HepG2 (cell line): ENCODE data around the gene THY1. TPM values are rescaled to one million over a fixed set of nuclear protein-coding genes. Genes with fewer than 3 reads are reported as not detected.

Experiments
- ATAC-seq: fragments of 200-7000 bp; cut with Tn5 transposase; 3 replicates; pipeline ENCODE4 v1.9.1; 2020; ENCODE audit warnings: mild to moderate bottlenecking, moderate library complexity
- BruUV-seq: library from RNA; stranded (reverse); fragments of 400-500 nt; replicated peaks from 2 replicates; lab custom pipeline; 2021; lab: Mats Ljungman, UMichigan
- CTCF ChIA-PET: fragments of 300-600 bp; formaldehyde crosslinking; extraction: SDS; loops from one replicate; lab custom pipeline; 2021; ENCODE audit warnings: low total read pairs, inconsistent platforms, low intra/inter-chr PET ratio; lab: Yijun Ruan, JAX
- POLR2A ChIA-PET: fragments of 350-600 bp; sonication (Branson Sonifier 250); formaldehyde crosslinking; loops from one replicate; lab custom pipeline; 2020; ENCODE audit warnings: antibody characterized with exemption, inconsistent platforms; lab: Yijun Ruan, JAX
- DNase-seq: peaks from one replicate; pipeline ENCODE4 v3.0.0-alpha.2; 2015; ENCODE audit warnings: low spot score
- FAIRE-seq: peaks from 3 replicates; lab custom pipeline; 2011; peaks lifted over from hg19 to GRCh38; lab: Jason Lieb, UNC
- H2AFZ ChIP-seq: one replicate; pipeline ENCODE4 v1.6.1; 2011; ENCODE audit warnings: low read length, inconsistent platforms
- H3K27ac ChIP-seq: fragments of 300-600 bp; 3 replicates; pipeline ENCODE4 v1.8.0; 2011; ENCODE audit warnings: mixed run types, mild to moderate bottlenecking, mixed read lengths, low read length, inconsistent platforms; ENCODE audit not compliant: insufficient read depth; ENCODE audit errors: extremely low read length
- H3K27me3 ChIP-seq, 2 experiments: fragments of 200-600 bp in 1 of 2; 2 replicates in 1 of 2; 3 replicates in 1 of 2; pipeline versions ENCODE4 v1.6.0 to v1.8.0; 2011; ENCODE audit warnings: low read length in 2 of 2, mild to moderate bottlenecking in 2 of 2, moderate library complexity in 2 of 2, inconsistent platforms in 1 of 2; ENCODE audit not compliant: insufficient read depth in 2 of 2, control insufficient read depth in 1 of 2
- H3K36me3 ChIP-seq, 2 experiments: fragments of 200-600 bp in 1 of 2; replicated peaks in 1 of 2; 2 replicates in 1 of 2; 3 replicates in 1 of 2; pipeline versions ENCODE4 v1.5.1 to v1.8.0; 2011; ENCODE audit warnings: low read length in 2 of 2, inconsistent platforms in 1 of 2; ENCODE audit not compliant: insufficient read depth in 2 of 2, control insufficient read depth in 1 of 2
- H3K4me1 ChIP-seq: 2 replicates; pipeline ENCODE4 v1.5.1; 2012; ENCODE audit warnings: low read length, inconsistent platforms; ENCODE audit not compliant: insufficient read depth
- H3K4me2 ChIP-seq: 2 replicates; pipeline ENCODE4 v1.6.0; 2011; ENCODE audit warnings: low read depth, low read length, inconsistent platforms
- H3K4me3 ChIP-seq, 3 experiments: fragments of 200-600 bp in 1 of 3; sonication (generic), shearing (Covaris generic) in 1 of 3; replicated peaks in 1 of 3; 2 replicates each; pipeline ENCODE4 v1.5.1; 2011 to 2016; ENCODE audit warnings: low read length in 3 of 3, inconsistent platforms in 2 of 3, low read depth in 2 of 3, mild to moderate bottlenecking in 2 of 3, control low read depth in 1 of 3, mixed read lengths in 1 of 3; ENCODE audit not compliant: insufficient read depth in 1 of 3
- H3K79me2 ChIP-seq: one replicate; pipeline ENCODE4 v1.6.1; 2011; ENCODE audit warnings: low read length, inconsistent platforms; ENCODE audit not compliant: insufficient read depth
- H3K9ac ChIP-seq: 2 replicates; pipeline ENCODE4 v1.6.0; 2011; ENCODE audit warnings: mild to moderate bottlenecking, low read depth, low read length, inconsistent platforms; ENCODE audit not compliant: insufficient read depth
- H3K9me3 ChIP-seq: 2 replicates; pipeline ENCODE4 v1.5.1; 2012; ENCODE audit warnings: mild to moderate bottlenecking, low read length
- H4K20me1 ChIP-seq: 2 replicates; pipeline ENCODE4 v1.6.0; 2011; ENCODE audit warnings: inconsistent platforms, mild to moderate bottlenecking, low read length, moderate library complexity; ENCODE audit not compliant: insufficient read depth
- ATF3 ChIP-seq: sonication (generic); formaldehyde crosslinking; IDR thresholded peaks from 2 replicates; pipeline ENCODE4 v1.4.0; 2020; ENCODE audit warnings: missing genetic modification reagents
- CBX2 ChIP-seq, 2 experiments: fragments of 200-600 bp in 1 of 2; sonication (generic); formaldehyde crosslinking in 1 of 2; IDR thresholded peaks; 2 replicates each; pipeline versions ENCODE4 v1.7.0 to v1.8.1; 2018 to 2022; ENCODE audit warnings: low read depth in 2 of 2, low read length in 1 of 2, mild to moderate bottlenecking in 1 of 2, missing genetic modification reagents in 1 of 2
- FOXM1 ChIP-seq: sonication (generic); formaldehyde crosslinking; IDR thresholded peaks from 2 replicates; pipeline ENCODE4 v1.5.0; 2020; ENCODE audit warnings: missing genetic modification reagents
- GLI4 ChIP-seq: sonication (generic); formaldehyde crosslinking; IDR thresholded peaks from 2 replicates; pipeline ENCODE4 v1.5.1; 2020; ENCODE audit warnings: missing genetic modification reagents, mild to moderate bottlenecking, moderate library complexity, borderline replicate concordance
- GTF3A ChIP-seq: sonication (generic); formaldehyde crosslinking; conservative IDR thresholded peaks from 2 replicates; pipeline ENCODE4 v1.4.0; 2020; ENCODE audit warnings: mild to moderate bottlenecking, missing genetic modification reagents
- HDAC6 ChIP-seq: fragments of 200-600 bp; sonication (generic); IDR thresholded peaks from 2 replicates; pipeline ENCODE4 v1.7.0; 2017; ENCODE audit warnings: mild to moderate bottlenecking, antibody characterized with exemption, low read length, low read depth
- MEIS2 ChIP-seq: sonication (generic); formaldehyde crosslinking; IDR thresholded peaks from 2 replicates; pipeline ENCODE4 v1.9.0; 2021; ENCODE audit warnings: mild to moderate bottlenecking, missing genetic modification reagents
- MNT ChIP-seq: fragments of 450-650 bp; IDR thresholded peaks from 2 replicates; pipeline ENCODE4 v1.6.1; 2016
- POLR2A ChIP-seq, 2 experiments: IDR thresholded peaks; 2 replicates each; pipeline ENCODE4 v1.6.1; 2011; ENCODE audit warnings: low read depth in 2 of 2, low read length in 2 of 2, mild to moderate bottlenecking in 1 of 2, moderate library complexity in 1 of 2; ENCODE audit not compliant: insufficient read depth in 1 of 2
- PREB ChIP-seq: sonication (generic); formaldehyde crosslinking; IDR thresholded peaks from 2 replicates; pipeline ENCODE4 v1.4.0; 2020; ENCODE audit warnings: missing genetic modification reagents
- PRMT3 ChIP-seq: sonication (generic); formaldehyde crosslinking; IDR thresholded peaks from 2 replicates; pipeline ENCODE4 v1.8.1; 2022; ENCODE audit warnings: low read depth, mild to moderate bottlenecking, moderate library complexity, missing genetic modification reagents, borderline replicate concordance
- RBAK ChIP-seq: sonication (generic); formaldehyde crosslinking; IDR thresholded peaks from 2 replicates; pipeline ENCODE4 v1.5.1; 2020; ENCODE audit warnings: mild to moderate bottlenecking, missing genetic modification reagents
- RCOR2 ChIP-seq: IDR thresholded peaks from 2 replicates; pipeline ENCODE4 v1.6.1; 2016; ENCODE audit warnings: missing biosample characterization, missing genetic modification reagents
- SMAD1 ChIP-seq: sonication (generic); formaldehyde crosslinking; IDR thresholded peaks from 2 replicates; pipeline ENCODE4 v1.4.0; 2020; ENCODE audit warnings: missing genetic modification reagents, low read depth, mild to moderate bottlenecking, borderline replicate concordance
- SRSF1 ChIP-seq: fragments of 200-400 bp; formaldehyde crosslinking; optimal IDR thresholded peaks from 2 replicates; pipeline ENCODE3; 2017; ENCODE audit warnings: mild to moderate bottlenecking, low read depth, low read length, moderate library complexity
- ZNF136 ChIP-seq: sonication (generic); formaldehyde crosslinking; IDR thresholded peaks from 2 replicates; pipeline ENCODE4 v1.8.1; 2022; ENCODE audit warnings: low read depth, mild to moderate bottlenecking, moderate library complexity, missing genetic modification reagents
- ZNF382 ChIP-seq: sonication (generic); formaldehyde crosslinking; IDR thresholded peaks from 2 replicates; pipeline ENCODE4 v1.5.0; 2020; ENCODE audit warnings: missing genetic modification reagents, mild to moderate bottlenecking, borderline replicate concordance
- ZNF543 ChIP-seq: sonication (generic); formaldehyde crosslinking; IDR thresholded peaks from 2 replicates; pipeline ENCODE4 v1.4.0; 2020; ENCODE audit warnings: mild to moderate bottlenecking, missing genetic modification reagents
- ZNF569 ChIP-seq: sonication (generic); formaldehyde crosslinking; IDR thresholded peaks from 2 replicates; pipeline ENCODE4 v1.5.0; 2020; ENCODE audit warnings: mild to moderate bottlenecking, missing genetic modification reagents, moderate library complexity, borderline replicate concordance
- WGBS: methylation state at CpG from one replicate; pipeline ENCODE4 v1.1.6; 2017; ENCODE audit warnings: low lambda C conversion rate; 5-methylcytosine and 5-hydroxymethylcytosine counted together
- in situ Hi-C: cut with HindIII; loops from 2 replicates; pipeline ENCODE4 v1.10.0; 2017; ENCODE audit warnings: low pct_unique_long_range_greater_than_20kb; ENCODE audit not compliant: extremely low pct_ligation_motif_present
- intact Hi-C: fragments of 100-400 bp; cut with micrococcal nuclease; formaldehyde crosslinking; loops from one replicate; pipeline ENCODE4 v1.10.0; 2022; ENCODE audit not compliant: unreplicated experiment
- polyA plus RNA-seq, 8 experiments: library from polyadenylated mRNA; depleted of rRNA in 3 of 8; stranded (reverse) in 7 of 8; unstranded in 1 of 8; fragments of >200 nt; fragmentation: Illumina TruSeq in 4 of 8; extraction: Trizol in 4 of 8; gene quantifications; 2 replicates each; pipeline versions ENCODE4 v1.2.1 to v1.2.3, GENCODE V29; 2011 to 2016; ENCODE audit warnings: low read depth in 4 of 8, missing spikeins in 1 of 8, mixed read lengths in 1 of 8; ENCODE audit not compliant: insufficient read depth in 1 of 8
- total RNA-seq, 5 experiments: library from RNA; depleted of rRNA; stranded (reverse); fragments of >200 nt; fragmentation: Illumina TruSeq; extraction: Trizol; gene quantifications; 2 replicates each; pipeline ENCODE4 v1.2.3, GENCODE V29; 2016; ENCODE audit warnings: low read depth in 1 of 5

THY1 gene
- total and polyA plus RNA-seq, 2 of the 13 experiments (the other 11 are each of a cell fraction or from before 2014, with no cell fraction given): not detected

- TF ChIP-seq FOXM1 (CRISPR knock-in tag) (no peak), SMAD1 (CRISPR knock-in tag) (0 out of 2 replicates have a peak, but pooled peaks have one; percentile 30), ATF3 (peak; percentile 89), GTF3A (CRISPR knock-in tag) (no peak), ZNF543 (CRISPR knock-in tag) (no peak), MNT (no peak), RBAK (CRISPR knock-in tag) (no peak), PRMT3 (CRISPR knock-in tag) (no peak), SRSF1 (peak; percentile 57)
These were observed 54.6 kb downstream of the THY1 start (continued) for GRCh38 chr11:119368121-119369034.

DNA sequence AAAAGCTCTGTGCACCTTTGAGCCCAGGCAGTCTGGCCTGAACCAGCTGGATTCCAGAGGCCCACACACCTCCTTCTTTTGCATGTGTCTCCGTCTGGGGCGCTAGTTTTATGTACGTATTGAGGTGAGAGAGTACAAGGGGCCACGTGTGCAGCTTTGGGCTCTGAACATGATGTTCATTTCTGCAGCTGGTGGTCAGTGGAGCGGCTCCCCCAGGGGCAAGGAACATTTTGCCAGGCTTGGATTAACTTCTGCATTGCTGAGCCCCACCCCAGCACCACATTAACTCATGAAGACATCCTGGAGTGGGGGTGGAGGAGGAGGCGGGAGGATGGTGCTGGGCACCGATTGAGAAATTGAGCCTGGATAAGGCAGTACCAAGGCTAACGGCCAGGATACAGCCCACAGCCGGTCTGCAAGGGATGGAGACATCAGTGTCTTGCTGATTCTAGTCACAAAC, 55.3 kb downstream of the THY1 start:
- Histone ChIP-seq H3K27me3 (no peaks in the 10 kb centered on the region), H3K27ac (peak overlapping the region; percentile 93), H3K36me3 (no peaks in the 10 kb centered on the region), H3K79me2 (peaks cover 23% of the 10 kb centered on the region), H3K9me3 (no peaks in the 10 kb centered on the region), H3K9ac (peak overlapping the region; percentile 60), H3K4me2 (peak overlapping the region; percentile 81), H2AFZ (no peak overlapping the region), H4K20me1 (no peaks in the 10 kb centered on the region), H3K4me1 (peaks cover 90% of the 10 kb centered on the region), H3K4me3 (peak overlapping the region in 1 of 3 experiments; percentile 68; a peak in 2 of 6 replicates)
- ATAC-seq (peak; percentile 5; the same call in 2 of the 3 replicates), FAIRE-seq (no peak), DNase-seq (no peak)
- 59% methylated on average over 9 of the region's 9 CpGs for WGBS
- BruUV-seq: no TSS peak
- intact Hi-C loops: loop anchor here (2.0 kb wide), 1 partner anchor 15 kb away; no protein-coding TSS in a partner anchor
- in situ Hi-C loops: no loop called here
- POLR2A ChIA-PET: interaction anchor here (0.9 to 4.5 kb wide), 20 partner anchors 9 to 456 kb away, joined by 3 to 31 read pairs (median 7); partner anchors contain the start of genes C1QTNF5, C2CD2L, HINFP and MCAM
- CTCF ChIA-PET: no interaction called here
- TF ChIP-seq ZNF382 (CRISPR knock-in tag) (no peak), CBX2 (IDR thresholded peaks at IDR 0.05; ENCODE audit: low read depth, low read length) (no peak), CBX2 (CRISPR knock-in tag; IDR thresholded peaks at IDR 0.05; ENCODE audit: low read depth) (no peak), RCOR2 (CRISPR knock-in tag) (no peak), ZNF569 (no peak), PREB (no peak), MEIS2 (CRISPR knock-in tag) (no peak), POLR2A (IDR thresholded peaks at IDR 0.05; ENCODE audit: insufficient read depth in 1 of 2, low read depth in 2 of 2, low read length in 2 of 2) (no peak), GLI4 (CRISPR knock-in tag) (no peak), HDAC6 (no peak), ZNF136 (CRISPR knock-in tag) (no peak)
